GM19025 (cell line): ENCODE results near the gene CLSTN1.

Experiments used
- ATAC-seq: cut with Tn5 transposase; IDR thresholded peaks from one replicate; pipeline ENCODE4 v1.9.1; 2021; ENCODE audit warnings: mild to moderate bottlenecking, low read depth, moderate library complexity; ENCODE audit not compliant: unreplicated experiment

Gene CLSTN1

GRCh38 chr1:9852410-9853248 lies 28.9 kb upstream of the CLSTN1 start:
- ATAC-seq = no peak

GRCh38 chr1:9852004-9852403 lies 28.2 kb upstream of the CLSTN1 start:
- ATAC-seq = no peak

- no peak for ATAC-seq
Observed at GRCh38 chr1:9850442-9851162, 26.8 kb upstream of the CLSTN1 start.

GRCh38 chr1:9849691-9850441 lies 26.1 kb upstream of the CLSTN1 start:
- ATAC-seq = no peak

- no peak for ATAC-seq
Observed at GRCh38 chr1:9848022-9848421, 24.3 kb upstream of the CLSTN1 start.

- ATAC-seq = no peak
Observed at GRCh38 chr1:9847269-9847668, 23.5 kb upstream of the CLSTN1 start.

GRCh38 chr1:9846611-9847171 lies 22.9 kb upstream of the CLSTN1 start:
- ATAC-seq = no peak

- ATAC-seq = no peak
Observed at GRCh38 chr1:9845914-9846313, 22.1 kb upstream of the CLSTN1 start.

GRCh38 chr1:9844756-9845155 lies 21.0 kb upstream of the CLSTN1 start:
- no peak for ATAC-seq

- no peak for ATAC-seq
Observed at GRCh38 chr1:9844106-9844505, 20.3 kb upstream of the CLSTN1 start.

- no peak for ATAC-seq
Observed at GRCh38 chr1:9843576-9843945, 19.8 kb upstream of the CLSTN1 start.

- ATAC-seq = no peak
Observed at GRCh38 chr1:9842781-9843575, 19.2 kb upstream of the CLSTN1 start.

- no peak for ATAC-seq
Observed at GRCh38 chr1:9842073-9842711, 18.4 kb upstream of the CLSTN1 start.

GRCh38 chr1:9841460-9841859 lies 17.7 kb upstream of the CLSTN1 start:
- ATAC-seq = no peak

- ATAC-seq = no peak
Observed at GRCh38 chr1:9840176-9840575, 16.4 kb upstream of the CLSTN1 start.

GRCh38 chr1:9838946-9839345 lies 15.2 kb upstream of the CLSTN1 start:
- ATAC-seq = no peak

- no peak for ATAC-seq
Observed at GRCh38 chr1:9836632-9836960, 12.8 kb upstream of the CLSTN1 start.

- ATAC-seq = no peak
Observed at GRCh38 chr1:9835758-9836631, 12.2 kb upstream of the CLSTN1 start.

GRCh38 chr1:9835404-9835757 lies 11.6 kb upstream of the CLSTN1 start:
- no peak for ATAC-seq
